Suprapubic skin (tissue), 4 donors: ENCODE results near the gene THSD7B. TPM values are rescaled to one million over a fixed set of nuclear protein-coding genes. Genes with fewer than 3 reads are reported as not detected.

ENCODE experiments used
- DNase-seq, 2 donors: peaks; one replicate each; pipeline ENCODE4 v3.0.0-alpha.2; 2019; ENCODE audit warnings: low spot score in 2 of 2
- H3K27ac ChIP-seq: fragments of 200-600 bp; sonication (generic); one replicate; pipeline ENCODE4 v1.5.1; 2019
- H3K27me3 ChIP-seq: fragments of 200-600 bp; sonication (generic); one replicate; pipeline ENCODE4 v1.5.1; 2019
- H3K36me3 ChIP-seq: fragments of 200-600 bp; sonication (generic); one replicate; pipeline ENCODE4 v1.5.1; 2019
- H3K4me1 ChIP-seq: fragments of 200-600 bp; sonication (generic); one replicate; pipeline ENCODE4 v1.5.1; 2019
- H3K4me3 ChIP-seq: fragments of 200-600 bp; sonication (generic); one replicate; pipeline ENCODE4 v1.5.1; 2019; ENCODE audit warnings: mild to moderate bottlenecking
- H3K9me3 ChIP-seq: fragments of 200-600 bp; sonication (generic); one replicate; pipeline ENCODE4 v1.5.1; 2019
- CTCF ChIP-seq, 2 donors: fragments of 200-600 bp in 1 of 2; fragments of 450-650 bp in 1 of 2; sonication (generic) in 1 of 2; IDR thresholded peaks; one replicate each; pipeline ENCODE4 v1.5.1; 2016 to 2019; ENCODE audit warnings: antibody characterized with exemption in 2 of 2, mild to moderate bottlenecking in 1 of 2, moderate library complexity in 1 of 2
- EP300 ChIP-seq: sonication (generic); formaldehyde crosslinking; IDR thresholded peaks from one replicate; pipeline ENCODE4 v1.6.1; 2017; ENCODE audit warnings: antibody characterized with exemption
- POLR2A ChIP-seq, 2 donors: fragments of 450-650 bp; IDR thresholded peaks; one replicate each; pipeline ENCODE4 v1.6.1; 2017; ENCODE audit warnings: antibody characterized with exemption in 2 of 2, mild to moderate bottlenecking in 2 of 2, moderate library complexity in 2 of 2
- POLR2AphosphoS5 ChIP-seq, 3 donors: sonication (generic); formaldehyde crosslinking; IDR thresholded peaks; one replicate each; pipeline ENCODE4 v1.6.1; 2017; ENCODE audit warnings: antibody characterized with exemption in 3 of 3
- WGBS: methylation state at CpG from one replicate; pipeline ENCODE4 v1.1.5; 2018; 5-methylcytosine and 5-hydroxymethylcytosine counted together
- total RNA-seq, 4 donors: library from RNA; depleted of rRNA; stranded (reverse); fragments of >200 nt; gene quantifications; one replicate each; pipeline ENCODE4 v1.1.0, GENCODE V29; 2016

THSD7B gene
- total RNA-seq, 4 donors from 2014 or later: 0.18 to 1.1 (median 0.34) TPM; not detected in 1

- Histone ChIP-seq H3K36me3 (no peaks in the 10 kb centered on the region), H3K4me1 (no peaks in the 10 kb centered on the region), H3K27ac (no peak overlapping the region), H3K9me3 (no peaks in the 10 kb centered on the region), H3K4me3 (no peak overlapping the region), H3K27me3 (no peaks in the 10 kb centered on the region)
- no peak for DNase-seq
- TF ChIP-seq EP300: no peak
- TF ChIP-seq CTCF (IDR thresholded peaks at IDR 0.05): no peak
- no peak for TF ChIP-seq POLR2AphosphoS5 (IDR thresholded peaks at IDR 0.05)
- TF ChIP-seq POLR2A (IDR thresholded peaks at IDR 0.05): no peak
- WGBS: 82% methylated on average over 2 of the region's 2 CpGs
These were observed 235.5 kb downstream of the THSD7B start for GRCh38 chr2:137000811-137001210.

GRCh38 chr2:137002896-137003295 lies 237.6 kb downstream of the THSD7B start:
- Histone ChIP-seq H3K4me3 (no peak overlapping the region), H3K4me1 (no peaks in the 10 kb centered on the region), H3K36me3 (no peaks in the 10 kb centered on the region), H3K27ac (no peak overlapping the region), H3K9me3 (no peaks in the 10 kb centered on the region), H3K27me3 (no peaks in the 10 kb centered on the region)
- no peak for TF ChIP-seq CTCF (IDR thresholded peaks at IDR 0.05)
- TF ChIP-seq EP300: no peak
- TF ChIP-seq POLR2AphosphoS5 (IDR thresholded peaks at IDR 0.05): no peak
- TF ChIP-seq POLR2A (IDR thresholded peaks at IDR 0.05): no peak
- 84% methylated on average over 1 of the region's 1 CpG for WGBS
- no peak for DNase-seq

- Histone ChIP-seq H3K4me1 (no peaks in the 10 kb centered on the region), H3K4me3 (no peak overlapping the region), H3K9me3 (no peaks in the 10 kb centered on the region), H3K27ac (no peak overlapping the region), H3K36me3 (no peaks in the 10 kb centered on the region), H3K27me3 (no peaks in the 10 kb centered on the region)
- 54% methylated on average over 2 of the region's 2 CpGs for WGBS
- TF ChIP-seq EP300 (no peak), POLR2A (IDR thresholded peaks at IDR 0.05) (no peak), POLR2AphosphoS5 (IDR thresholded peaks at IDR 0.05) (no peak), CTCF (IDR thresholded peaks at IDR 0.05) (no peak)
- no peak for DNase-seq
These were observed 239.9 kb downstream of the THSD7B start for GRCh38 chr2:137005210-137005609.

GRCh38 chr2:137007938-137008337 lies 242.6 kb downstream of the THSD7B start:
- no peak overlapping the region for H3K27ac ChIP-seq
- H3K36me3 ChIP-seq: no peaks in the 10 kb centered on the region
- H3K4me1 ChIP-seq: no peaks in the 10 kb centered on the region
- TF ChIP-seq POLR2A (IDR thresholded peaks at IDR 0.05) (no peak), EP300 (no peak), POLR2AphosphoS5 (IDR thresholded peaks at IDR 0.05) (no peak), CTCF (IDR thresholded peaks at IDR 0.05) (no peak)
- H3K27me3 ChIP-seq: no peaks in the 10 kb centered on the region
- no peak overlapping the region for H3K4me3 ChIP-seq
- H3K9me3 ChIP-seq: no peaks in the 10 kb centered on the region
- DNase-seq: no peak

- no peaks in the 10 kb centered on the region for H3K36me3 ChIP-seq
- no peaks in the 10 kb centered on the region for H3K9me3 ChIP-seq
These were observed 244.6 kb downstream of the THSD7B start for GRCh38 chr2:137009953-137010352.

More at GRCh38 chr2:137009953-137010352, 244.6 kb downstream of the THSD7B start:
- no peak for DNase-seq
- Histone ChIP-seq H3K4me1 (no peaks in the 10 kb centered on the region), H3K4me3 (no peak overlapping the region), H3K27me3 (no peaks in the 10 kb centered on the region), H3K27ac (no peak overlapping the region)
- TF ChIP-seq CTCF (IDR thresholded peaks at IDR 0.05): no peak
- no peak for TF ChIP-seq POLR2AphosphoS5 (IDR thresholded peaks at IDR 0.05)
- no peak for TF ChIP-seq POLR2A (IDR thresholded peaks at IDR 0.05)
- no peak for TF ChIP-seq EP300
- 52% methylated on average over 2 of the region's 2 CpGs for WGBS
